C4-2B (cell line): ENCODE data around the gene TRAFD1.

Source experiments
- H3K27ac ChIP-seq: fragments of 450-650 bp; 2 replicates; pipeline ENCODE4 v1.5.1; 2017
- ZFX ChIP-seq: fragments of 450-650 bp; IDR thresholded peaks from 2 replicates; pipeline ENCODE4 v1.6.1; 2017
- TF ChIP-seq, protein P1 (sequence below): fragments of 450-650 bp; conservative IDR thresholded peaks from 2 replicates; pipeline ENCODE4 v1.5.1; 2017; ENCODE audit warnings: mild to moderate bottlenecking

Gene TRAFD1

DNA sequence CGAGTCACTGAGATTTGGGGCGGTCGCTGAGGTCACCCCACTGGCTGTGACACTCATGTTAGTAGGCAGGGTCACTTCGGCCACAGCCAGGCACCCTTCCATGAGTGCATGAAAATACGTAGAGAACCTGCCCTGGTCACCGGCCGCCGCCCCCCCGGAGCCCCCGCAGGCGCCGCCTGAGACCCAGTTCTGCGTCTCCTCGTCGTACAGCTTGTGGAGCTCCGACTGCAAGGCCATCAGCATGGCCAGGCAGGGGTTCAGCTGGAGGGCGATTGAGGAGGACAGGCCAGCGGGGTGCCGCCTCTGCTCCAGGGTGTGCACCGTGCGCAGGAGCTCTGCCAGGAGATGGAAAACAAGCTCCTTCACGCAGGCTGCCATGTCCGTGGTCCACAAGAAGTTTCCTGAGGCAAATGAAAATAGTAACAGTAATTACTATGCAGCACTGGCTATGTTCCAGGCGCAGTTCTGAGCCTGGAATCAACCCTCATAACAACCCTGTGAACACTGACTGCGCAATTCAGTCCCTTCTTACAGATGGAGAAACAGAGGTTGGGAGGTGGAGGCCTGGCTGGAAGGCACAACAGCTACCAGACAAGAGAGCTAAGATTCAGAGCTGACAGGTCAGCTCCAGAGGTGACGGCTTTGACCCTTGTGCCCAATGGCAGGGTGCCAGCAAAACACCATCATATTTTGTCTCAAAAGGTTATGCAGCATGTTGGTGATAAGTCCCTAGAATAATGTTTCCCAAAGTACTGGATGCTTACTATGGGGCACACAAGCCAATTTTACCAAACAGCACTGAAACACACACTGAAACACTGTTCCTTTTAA is 59.9 kb downstream of the TRAFD1 start:
- no peak overlapping the region for H3K27ac ChIP-seq
- TF ChIP-seq, protein P1, sequence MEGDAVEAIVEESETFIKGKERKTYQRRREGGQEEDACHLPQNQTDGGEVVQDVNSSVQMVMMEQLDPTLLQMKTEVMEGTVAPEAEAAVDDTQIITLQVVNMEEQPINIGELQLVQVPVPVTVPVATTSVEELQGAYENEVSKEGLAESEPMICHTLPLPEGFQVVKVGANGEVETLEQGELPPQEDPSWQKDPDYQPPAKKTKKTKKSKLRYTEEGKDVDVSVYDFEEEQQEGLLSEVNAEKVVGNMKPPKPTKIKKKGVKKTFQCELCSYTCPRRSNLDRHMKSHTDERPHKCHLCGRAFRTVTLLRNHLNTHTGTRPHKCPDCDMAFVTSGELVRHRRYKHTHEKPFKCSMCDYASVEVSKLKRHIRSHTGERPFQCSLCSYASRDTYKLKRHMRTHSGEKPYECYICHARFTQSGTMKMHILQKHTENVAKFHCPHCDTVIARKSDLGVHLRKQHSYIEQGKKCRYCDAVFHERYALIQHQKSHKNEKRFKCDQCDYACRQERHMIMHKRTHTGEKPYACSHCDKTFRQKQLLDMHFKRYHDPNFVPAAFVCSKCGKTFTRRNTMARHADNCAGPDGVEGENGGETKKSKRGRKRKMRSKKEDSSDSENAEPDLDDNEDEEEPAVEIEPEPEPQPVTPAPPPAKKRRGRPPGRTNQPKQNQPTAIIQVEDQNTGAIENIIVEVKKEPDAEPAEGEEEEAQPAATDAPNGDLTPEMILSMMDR, result no peak
- TF ChIP-seq ZFX, result no peak

DNA sequence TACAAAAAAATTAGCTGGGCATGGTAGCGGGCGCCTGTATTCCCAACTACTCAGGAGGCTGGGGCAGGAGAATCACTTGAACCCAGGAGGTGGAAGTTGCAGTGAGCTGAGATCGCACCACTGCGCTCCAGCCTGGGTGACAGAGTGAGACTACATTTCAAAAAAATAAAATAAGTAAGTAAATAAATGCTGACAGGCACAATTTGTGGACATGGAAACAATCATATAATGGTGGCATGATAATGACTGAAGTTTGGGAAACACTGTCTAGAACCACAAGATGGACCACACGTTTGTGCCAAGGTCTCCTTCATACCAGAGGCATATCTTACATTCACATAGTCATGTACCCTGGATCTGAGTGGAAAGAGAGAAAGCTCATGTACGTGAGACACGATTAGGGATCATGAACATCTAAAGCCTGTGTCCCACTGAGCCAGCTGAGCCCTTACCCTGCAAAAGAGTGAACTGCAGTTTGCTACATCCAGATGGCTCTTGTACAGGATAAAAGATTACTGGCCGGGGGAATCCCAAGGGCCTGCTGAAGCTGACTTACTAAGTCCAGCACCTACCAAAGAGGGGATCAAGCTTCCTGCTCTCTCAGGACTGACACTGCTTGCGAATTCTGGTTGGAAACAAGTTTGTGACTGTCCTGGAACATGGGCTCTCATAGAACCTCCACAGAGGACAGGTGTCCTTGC is 62.9 kb downstream of the TRAFD1 start:
- no peak overlapping the region for H3K27ac ChIP-seq

GRCh38 chr12:112190231-112191025 is 65.1 kb downstream of the TRAFD1 start:
- H3K27ac ChIP-seq, result no peak overlapping the region
- no peak for TF ChIP-seq ZFX
- TF ChIP-seq, protein P1, result no peak

More for the DNA sequence above, 62.9 kb downstream of the TRAFD1 start:
- TF ChIP-seq, protein P1, result no peak
- TF ChIP-seq ZFX, result no peak

DNA sequence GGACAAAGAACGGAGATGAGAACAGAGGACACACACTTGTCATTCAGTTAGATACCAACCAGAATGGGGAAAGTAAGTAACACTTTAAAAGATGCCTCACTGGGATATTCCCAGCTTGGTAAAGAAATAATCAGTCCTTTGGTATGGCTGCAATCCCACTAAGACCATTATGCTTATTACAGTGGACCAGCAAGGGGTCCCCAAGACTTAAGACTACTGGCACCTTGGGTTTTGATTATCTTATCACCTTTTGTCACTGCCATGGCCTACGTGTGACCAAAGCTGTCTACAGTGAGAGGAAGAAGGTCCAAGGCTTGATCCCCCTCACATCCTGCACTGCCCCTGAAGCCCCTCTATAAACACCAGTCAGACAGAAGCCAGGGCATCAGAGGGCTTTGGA is 65.8 kb downstream of the TRAFD1 start:
- TF ChIP-seq ZFX, result no peak
- TF ChIP-seq, protein P1, result no peak
- H3K27ac ChIP-seq, result no peak overlapping the region

DNA sequence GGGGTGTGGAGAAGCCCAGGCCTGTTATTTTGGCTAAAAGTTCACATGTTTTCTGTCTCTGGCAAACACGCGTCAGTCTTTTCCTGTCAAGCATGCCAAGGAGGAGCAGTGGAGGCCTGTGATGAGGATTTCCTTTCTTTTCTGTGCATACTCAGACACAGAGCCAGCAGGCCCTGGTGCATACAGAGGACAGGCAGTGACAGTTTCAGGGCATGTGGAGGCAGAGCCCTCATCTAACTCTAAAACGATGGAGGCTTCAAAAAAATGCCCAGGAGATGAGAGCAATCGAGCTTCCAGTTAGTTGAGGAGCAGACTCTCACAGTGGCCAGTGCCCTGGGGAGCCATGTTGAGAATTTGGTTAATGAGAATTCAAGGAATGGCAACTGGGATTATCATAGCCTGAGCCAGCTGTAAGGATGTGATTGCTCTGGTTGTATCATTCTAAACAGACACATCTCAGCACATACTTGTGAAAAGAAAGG is 66.5 kb downstream of the TRAFD1 start:
- no peak overlapping the region for H3K27ac ChIP-seq
- TF ChIP-seq ZFX, result no peak
- TF ChIP-seq, protein P1, result no peak

DNA sequence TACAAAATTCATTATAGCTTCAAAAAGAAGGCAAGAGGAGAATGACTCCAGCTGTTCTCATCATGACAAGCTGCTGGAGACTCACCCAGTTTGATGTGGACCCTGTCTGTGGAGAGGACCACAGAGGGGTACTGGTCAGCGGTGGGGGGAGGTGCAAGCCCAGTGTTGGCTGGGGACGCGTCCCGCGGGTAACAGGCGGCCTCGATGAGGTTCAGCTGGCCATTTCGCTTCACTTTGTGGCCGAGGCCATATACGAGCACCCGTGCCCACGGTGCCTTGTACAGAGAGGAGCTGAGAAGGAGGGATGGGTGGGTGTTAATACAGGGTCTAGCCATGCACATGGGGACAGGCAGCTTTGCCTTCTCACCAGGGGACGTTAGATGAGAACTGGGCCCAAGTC is 67.1 kb downstream of the TRAFD1 start:
- no peak overlapping the region for H3K27ac ChIP-seq

More for the DNA sequence above, 67.1 kb downstream of the TRAFD1 start:
- TF ChIP-seq ZFX, result no peak
- TF ChIP-seq, protein P1, result no peak
